GM13976 (cell line): ENCODE results near the gene HDLBP.
A peak's percentile ranks its signal among the peaks of the same experiment; 100 is the strongest.

ENCODE experiments used
- DNase-seq: peaks from one replicate; pipeline ENCODE4 v3.0.0; 2012; ENCODE audit warnings: low spot score
- in situ Hi-C: fragments of 300-500 bp; cut with MboI; formaldehyde crosslinking; loops from one replicate; pipeline ENCODE4 v1.12.0; 2022; ENCODE audit warnings: low sequenced_read_pairs, mixed read lengths, inconsistent platforms; ENCODE audit not compliant: unreplicated experiment
- TF ChIP-seq, protein P1 (sequence below): IDR thresholded peaks from 2 replicates; pipeline ENCODE4 v1.5.1; 2012; ENCODE audit warnings: borderline replicate concordance, mild to moderate bottlenecking; ENCODE audit not compliant: insufficient read depth; ENCODE audit errors: extremely low read depth, missing control alignments, control extremely low read depth

The HDLBP gene

DNA sequence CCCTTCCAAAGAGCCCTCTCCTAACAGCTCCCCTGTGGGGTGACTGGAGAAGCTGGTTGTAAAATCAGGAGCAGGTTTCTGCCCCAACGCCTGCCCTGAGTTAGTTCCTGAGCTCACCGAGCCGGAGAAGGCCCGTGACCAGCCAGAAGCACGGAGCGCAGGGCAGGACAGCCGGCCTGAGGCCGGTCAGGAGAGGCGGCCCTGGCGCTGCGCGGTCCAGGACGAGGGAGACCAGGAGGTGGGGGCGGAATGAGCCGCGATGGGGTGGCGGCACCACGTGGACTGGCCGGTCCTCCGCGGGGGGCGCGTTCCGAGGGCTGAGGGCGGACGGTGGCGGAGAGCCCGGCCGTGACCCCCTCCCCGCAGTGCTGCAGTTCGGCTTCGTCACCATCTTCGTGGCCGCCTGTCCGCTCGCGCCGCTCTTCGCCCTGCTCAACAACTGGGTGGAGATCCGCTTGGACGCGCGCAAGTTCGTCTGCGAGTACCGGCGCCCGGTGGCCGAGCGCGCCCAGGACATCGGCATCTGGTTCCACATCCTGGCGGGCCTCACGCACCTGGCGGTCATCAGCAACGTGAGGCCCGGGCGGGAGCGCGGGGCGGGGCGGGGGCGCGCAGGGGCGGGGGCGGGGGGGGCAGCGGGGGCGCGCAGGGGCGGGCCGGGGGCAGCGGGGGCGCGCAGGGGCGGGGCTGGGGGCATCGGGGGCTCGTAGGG, 98.0 kb downstream of the HDLBP start:
- DNase-seq = peak; percentile 90
- TF ChIP-seq, protein P1, sequence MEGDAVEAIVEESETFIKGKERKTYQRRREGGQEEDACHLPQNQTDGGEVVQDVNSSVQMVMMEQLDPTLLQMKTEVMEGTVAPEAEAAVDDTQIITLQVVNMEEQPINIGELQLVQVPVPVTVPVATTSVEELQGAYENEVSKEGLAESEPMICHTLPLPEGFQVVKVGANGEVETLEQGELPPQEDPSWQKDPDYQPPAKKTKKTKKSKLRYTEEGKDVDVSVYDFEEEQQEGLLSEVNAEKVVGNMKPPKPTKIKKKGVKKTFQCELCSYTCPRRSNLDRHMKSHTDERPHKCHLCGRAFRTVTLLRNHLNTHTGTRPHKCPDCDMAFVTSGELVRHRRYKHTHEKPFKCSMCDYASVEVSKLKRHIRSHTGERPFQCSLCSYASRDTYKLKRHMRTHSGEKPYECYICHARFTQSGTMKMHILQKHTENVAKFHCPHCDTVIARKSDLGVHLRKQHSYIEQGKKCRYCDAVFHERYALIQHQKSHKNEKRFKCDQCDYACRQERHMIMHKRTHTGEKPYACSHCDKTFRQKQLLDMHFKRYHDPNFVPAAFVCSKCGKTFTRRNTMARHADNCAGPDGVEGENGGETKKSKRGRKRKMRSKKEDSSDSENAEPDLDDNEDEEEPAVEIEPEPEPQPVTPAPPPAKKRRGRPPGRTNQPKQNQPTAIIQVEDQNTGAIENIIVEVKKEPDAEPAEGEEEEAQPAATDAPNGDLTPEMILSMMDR = no peak
- in situ Hi-C loops = no loop called here

DNA sequence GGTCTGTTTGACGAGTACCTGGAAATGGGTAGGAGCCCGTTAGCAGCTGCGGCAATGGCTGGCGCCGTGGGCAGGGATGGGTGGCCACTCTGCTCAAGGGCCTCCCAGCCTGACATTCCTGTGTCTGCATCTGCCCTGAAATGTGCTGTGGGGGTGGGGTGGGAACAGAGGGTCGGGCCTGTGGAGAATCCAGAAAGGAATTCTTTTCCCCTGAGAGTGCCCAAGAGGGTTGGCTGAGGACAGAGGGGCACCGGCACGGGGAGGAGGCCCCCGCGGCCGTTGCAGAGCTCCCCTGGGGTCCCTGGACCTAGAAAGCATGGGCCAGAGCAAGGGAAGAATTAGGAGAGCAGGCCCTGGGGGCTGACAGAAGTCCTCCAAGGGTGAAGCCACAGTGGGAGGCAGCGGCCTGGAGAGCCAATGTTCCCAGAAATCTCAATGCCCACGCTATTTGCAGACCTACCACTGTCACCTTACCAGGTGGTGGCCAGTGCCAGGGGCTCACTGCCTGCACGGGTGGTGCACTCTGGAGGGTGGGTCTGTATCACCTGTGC, 99.2 kb downstream of the HDLBP start:
- TF ChIP-seq, protein P1 = no peak
- DNase-seq = no peak
- in situ Hi-C loops = no loop called here

DNA sequence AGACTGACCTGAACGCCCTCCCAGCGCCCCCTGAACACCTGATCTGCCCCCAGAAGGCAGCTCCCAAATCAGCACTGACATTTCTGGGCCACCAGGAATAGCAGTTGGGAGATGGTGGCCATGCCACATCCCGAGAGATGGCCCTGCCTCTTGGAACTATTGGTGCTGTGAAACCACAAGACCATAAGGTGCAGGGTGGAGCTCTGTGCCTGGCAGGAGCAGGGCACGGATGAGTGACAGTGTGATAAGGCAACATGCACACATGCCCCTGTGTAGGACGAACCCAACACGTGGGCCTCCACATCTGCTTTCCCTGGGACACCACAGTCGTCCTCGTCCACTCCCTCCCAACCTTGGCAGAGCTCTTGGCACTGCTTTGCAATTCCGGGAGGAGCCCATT, 100.1 kb downstream of the HDLBP start:
- DNase-seq = no peak
- in situ Hi-C loops = no loop called here
- TF ChIP-seq, protein P1 = no peak

GRCh38 chr2:241214766-241215165, 100.7 kb downstream of the HDLBP start:
- in situ Hi-C loops = no loop called here
- no peak for DNase-seq
- TF ChIP-seq, protein P1 = no peak

DNA sequence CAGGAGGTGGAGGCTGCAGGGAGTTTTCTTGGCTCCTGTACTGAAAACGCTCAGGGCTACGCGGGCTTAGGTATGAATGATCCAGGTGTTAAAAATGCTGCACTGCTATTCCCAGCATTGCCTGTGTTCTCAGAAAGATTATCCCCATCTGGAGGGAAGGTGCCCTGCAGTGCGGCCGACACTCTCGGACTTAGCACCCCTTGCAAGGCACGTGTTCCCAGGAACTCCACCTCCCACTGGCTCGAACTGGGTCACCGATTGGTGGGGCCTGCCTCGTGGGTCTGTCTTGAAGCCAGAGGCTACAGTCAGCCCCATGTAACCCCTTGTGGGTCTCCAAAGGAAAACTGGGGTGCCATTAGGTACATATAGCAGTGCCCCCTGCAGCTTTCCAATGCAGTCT, 101.3 kb downstream of the HDLBP start:
- in situ Hi-C loops = no loop called here
- TF ChIP-seq, protein P1 = no peak
- no peak for DNase-seq

GRCh38 chr2:241213567-241213966, 101.9 kb downstream of the HDLBP start:
- DNase-seq = no peak
- TF ChIP-seq, protein P1 = no peak
- in situ Hi-C loops = no loop called here

DNA sequence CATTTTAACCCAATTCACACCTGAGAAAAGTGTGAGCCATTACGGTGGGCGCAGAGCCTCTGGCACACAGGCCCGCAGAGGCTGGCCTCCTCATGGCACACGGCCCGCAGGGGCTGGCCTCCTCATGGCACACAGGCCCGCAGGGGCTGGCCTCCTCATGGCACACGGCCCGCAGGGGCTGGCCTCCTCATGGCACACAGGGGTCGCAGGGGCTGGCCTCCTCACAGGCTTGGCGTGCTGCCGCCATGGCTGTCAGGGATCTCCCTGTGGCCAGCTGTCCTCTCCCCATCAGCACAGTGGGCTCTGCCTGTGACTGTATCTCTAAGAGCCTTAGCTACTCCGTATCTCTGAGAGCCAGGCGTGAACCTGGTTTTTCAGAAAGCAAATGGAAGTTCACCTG, 102.4 kb downstream of the HDLBP start:
- in situ Hi-C loops = no loop called here
- no peak for DNase-seq

More for the DNA sequence above, 102.4 kb downstream of the HDLBP start:
- TF ChIP-seq, protein P1 = no peak
